GM21529 (cell line): ENCODE data around the gene RBBP8.
"Not testable (repeated sequence)": the region's sequence is repeated elsewhere in the genome, so short reads cannot be mapped to it uniquely, and the experiment has no call there.

Source experiments
- ATAC-seq: cut with Tn5 transposase; IDR thresholded peaks from one replicate; pipeline ENCODE4 v1.9.1; 2021; ENCODE audit not compliant: unreplicated experiment

The RBBP8 gene

DNA sequence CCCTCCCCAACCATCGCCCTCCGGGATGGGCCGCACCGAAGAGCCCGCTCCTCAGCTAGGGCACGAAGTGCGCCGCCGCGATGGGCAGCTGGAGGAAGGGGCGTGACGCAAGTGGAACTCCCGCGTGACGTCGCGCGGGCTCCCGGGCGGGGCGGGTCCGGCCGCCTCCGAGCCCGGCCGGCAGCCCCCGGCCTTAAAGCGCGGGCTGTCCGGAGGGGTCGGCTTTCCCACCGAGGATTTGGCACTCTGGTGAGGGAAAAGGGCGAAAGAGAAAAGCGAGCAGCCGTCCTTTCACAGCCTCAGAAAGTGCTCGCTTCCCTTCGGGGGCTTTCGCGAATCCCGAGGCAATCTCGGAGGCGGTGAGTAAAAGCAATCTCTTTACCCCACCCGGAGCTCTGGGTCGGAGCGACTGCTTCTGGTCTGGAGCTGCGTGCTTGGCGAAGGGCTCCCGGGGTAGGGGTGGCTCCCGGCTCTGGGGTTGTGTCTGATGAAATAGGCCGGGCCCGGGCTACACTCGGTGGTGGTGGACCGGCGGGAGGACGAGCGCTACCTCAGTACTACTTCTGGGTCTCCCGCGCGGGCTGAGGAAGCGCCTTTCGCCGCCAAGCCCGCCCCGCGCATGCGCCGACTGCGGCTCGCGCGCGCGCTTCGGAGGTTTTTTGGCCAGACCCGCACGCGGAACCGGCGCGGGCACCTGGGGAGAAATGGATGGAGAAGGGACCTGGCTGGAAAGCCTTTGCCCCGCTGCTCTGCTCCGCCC lies at the start of gene RBBP8:
Gene RBBP8 (plus strand): TSS at position 123 of the 760 bp plus-strand sequence. CDS start 3,524 bp downstream, outside the sequence.
- peak; percentile 78 for ATAC-seq

DNA sequence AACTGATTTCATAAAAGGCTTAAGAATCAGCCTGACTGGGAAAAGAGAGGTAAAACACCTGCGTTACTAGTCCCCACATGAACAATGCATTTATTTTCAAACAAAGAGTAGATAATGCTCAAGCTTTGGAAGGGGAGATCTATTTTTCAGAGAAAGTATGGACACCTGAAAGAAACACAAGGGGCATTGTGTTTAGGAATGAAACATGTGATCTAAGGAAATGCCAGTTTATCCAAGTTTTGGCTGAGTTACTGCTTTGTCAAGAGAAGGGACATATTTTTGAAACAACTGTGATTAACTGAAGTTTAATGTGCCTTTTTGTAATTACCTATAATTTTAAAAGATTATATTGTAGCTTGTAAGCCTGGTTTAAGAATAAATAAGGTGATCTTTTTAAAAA lies 49.3 kb upstream of the RBBP8 start:
- ATAC-seq: no peak

DNA sequence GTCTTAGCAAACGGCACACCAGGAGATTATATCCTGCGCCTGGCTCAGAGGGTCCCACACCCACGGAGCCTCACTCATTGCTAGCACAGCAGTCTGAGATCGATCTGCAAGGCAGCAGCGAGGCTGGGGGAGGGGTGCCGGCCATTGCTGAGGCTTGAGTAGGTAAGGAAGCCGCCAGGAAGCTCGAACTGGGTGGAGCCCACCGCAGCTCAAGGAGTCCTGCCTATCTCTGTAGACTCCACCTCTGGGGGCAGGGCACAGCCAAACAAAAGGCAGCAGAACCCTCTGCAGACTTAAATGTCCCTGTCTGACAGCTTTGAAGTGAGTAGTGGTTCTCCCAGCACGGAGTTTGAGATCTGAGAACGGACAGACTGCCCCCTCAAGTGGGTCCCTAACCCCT lies 47.4 kb upstream of the RBBP8 start:
- ATAC-seq: not testable (repeated sequence)

DNA sequence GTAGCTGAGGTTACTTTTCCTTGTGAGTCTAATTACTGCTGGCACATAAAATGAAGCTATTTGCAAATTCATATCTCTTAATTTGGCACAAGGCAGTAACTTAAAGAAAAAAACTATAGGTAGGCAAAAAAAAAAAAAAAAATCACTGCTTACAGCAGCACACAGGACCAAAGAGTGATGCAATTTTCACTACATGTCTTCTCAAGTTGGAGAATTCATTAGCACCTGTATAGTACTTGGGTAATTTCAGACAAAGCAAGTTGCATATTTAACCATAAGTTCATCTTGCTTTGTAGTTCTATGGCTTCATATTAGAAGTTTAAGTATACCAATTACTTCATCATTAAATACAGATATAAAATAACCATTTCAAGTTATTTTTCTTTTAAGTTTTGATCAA lies 33.7 kb upstream of the RBBP8 start:
- no peak for ATAC-seq

DNA sequence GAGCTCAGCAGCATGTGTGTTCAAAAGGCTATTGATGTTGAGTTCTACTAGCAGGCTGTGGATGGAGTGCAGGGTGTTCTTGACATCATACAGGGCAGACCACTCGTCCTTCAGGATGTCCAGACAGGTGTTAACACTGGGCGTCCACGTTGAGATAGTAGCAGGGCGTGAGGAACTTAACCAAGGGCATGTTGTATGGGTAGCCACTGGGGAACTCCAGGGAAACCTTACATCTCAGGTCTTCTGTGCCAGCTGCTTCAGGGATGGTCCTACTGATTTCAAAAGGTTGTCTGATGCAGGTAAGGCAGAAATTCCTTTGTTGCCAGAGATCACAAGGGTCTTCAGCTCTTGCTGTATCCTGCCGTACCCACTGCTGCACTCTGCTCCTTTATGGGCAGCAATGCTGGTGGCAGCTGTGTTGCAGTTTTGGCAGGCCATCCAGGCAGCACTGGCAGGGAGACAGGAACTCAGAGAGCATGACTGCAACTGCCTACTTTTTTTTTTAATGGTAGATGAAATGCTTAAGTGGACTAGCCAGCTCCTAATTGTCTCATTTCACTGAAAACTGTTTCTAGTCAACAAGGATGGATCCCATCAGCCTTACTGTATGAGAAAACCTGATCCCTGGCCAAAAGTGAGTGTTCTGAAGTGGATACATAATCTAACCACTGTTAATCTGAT lies 32.4 kb upstream of the RBBP8 start:
- ATAC-seq: no peak

DNA sequence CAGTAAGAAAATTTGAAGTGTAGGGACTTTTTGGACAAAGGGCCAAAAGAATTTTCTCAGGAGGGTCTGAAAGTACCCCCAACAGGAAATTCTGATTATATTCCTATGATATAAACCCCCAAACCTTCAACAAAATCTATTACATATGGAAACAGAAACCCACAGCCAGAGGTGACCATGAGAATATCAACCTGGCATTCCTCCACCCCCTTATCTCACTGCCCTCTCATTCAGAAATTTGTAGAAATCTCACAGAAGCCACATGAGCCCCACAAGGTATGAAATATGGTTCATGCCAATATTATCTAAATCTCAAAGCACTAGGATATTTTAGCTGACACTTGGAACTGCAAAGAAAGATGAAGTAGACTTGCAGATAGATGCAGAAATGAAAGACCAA lies 31.0 kb upstream of the RBBP8 start:
- ATAC-seq: no peak

DNA sequence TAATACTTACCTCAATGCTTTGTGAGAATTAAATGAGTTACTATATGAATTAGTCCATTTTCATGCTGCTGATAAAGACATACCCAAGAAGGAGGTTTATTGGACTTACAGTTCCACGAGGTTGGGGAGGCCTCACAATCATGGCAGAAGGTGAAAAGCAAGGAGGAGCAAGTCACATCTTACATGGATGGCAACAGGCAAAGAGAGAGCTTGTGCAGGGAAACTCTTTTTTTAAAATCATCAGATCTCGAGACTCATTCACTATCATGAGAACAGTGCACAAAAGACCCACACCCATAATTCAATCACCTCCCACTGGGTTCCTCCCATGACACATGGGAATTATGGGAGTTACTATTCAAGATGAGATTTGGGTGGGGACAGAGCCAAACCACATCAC lies 29.9 kb upstream of the RBBP8 start:
- ATAC-seq: not testable (repeated sequence)

DNA sequence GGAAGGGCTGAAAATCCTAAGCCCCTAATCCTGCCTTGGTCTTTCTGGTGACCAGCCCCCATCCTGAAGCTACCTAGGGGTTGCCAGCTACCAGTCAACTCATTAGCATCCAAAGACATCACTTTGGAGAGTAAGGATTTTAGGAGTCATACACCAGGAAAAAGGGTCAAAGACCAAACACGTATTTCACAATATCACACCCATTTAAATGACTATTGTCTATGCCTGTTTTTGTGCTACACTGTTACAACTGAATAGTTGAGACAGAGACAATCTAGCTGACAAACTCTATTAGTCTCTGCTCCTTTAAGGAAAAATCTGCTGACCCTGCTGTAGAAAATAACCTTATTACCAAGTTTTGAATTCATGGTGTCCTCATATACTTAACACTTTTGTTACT lies 21.0 kb upstream of the RBBP8 start:
- ATAC-seq: no peak

DNA sequence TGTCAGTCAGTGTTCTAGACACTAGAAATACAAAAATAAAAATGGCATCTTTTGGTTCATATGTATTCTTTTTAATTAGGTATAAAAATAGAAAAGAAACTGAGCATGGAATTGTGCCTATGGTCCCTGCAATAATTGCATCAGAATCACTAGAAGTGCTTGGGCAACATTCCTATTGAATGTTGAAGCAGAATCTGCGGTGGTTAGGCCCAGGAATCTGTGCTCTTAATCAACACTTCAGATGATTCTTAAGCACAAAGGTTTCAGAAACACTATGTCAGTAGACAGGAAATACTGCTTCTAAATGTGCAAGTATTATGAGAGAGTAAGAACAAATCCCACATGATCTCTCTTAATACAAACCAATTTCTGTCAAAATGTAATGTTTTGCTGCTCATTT lies 20.3 kb upstream of the RBBP8 start:
- no peak for ATAC-seq

DNA sequence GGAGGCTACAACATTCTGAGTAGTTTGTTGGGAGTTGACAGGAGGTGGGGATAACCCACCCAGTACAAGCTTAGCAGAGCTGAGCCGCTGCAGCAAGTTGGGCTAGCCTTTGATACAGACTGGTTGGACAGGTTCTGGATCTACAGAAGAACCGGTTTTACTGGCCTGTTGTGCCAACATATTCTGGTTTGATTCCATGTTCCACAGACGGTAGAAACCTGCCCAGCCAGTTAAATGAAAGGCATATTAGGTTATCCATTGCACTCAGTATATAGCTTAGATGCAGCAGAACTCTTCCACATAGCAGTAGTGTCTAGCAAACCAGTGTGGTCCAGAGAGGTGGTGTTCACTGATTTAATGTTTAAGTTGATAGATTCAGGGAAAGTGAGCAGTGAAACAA lies 19.3 kb upstream of the RBBP8 start:
- ATAC-seq: no peak

DNA sequence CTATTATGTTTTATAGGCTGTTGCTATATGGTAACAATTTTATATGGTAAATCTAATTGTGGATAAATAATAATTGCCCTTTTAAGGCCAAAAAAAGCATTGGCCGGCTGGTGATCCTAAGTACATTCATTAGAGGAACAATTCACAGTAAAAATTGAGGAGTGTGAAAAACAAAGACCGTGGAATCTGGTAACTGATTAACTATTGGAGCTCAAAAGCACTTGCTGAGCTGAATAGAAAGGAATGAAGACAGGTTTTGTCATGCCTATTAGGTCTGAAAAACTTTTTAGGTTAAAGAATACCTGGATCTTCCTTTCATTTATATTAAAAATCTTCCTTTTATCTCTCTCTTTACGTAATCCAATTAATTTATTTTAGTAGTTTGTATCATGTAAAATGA lies 18.5 kb upstream of the RBBP8 start:
- ATAC-seq: no peak

DNA sequence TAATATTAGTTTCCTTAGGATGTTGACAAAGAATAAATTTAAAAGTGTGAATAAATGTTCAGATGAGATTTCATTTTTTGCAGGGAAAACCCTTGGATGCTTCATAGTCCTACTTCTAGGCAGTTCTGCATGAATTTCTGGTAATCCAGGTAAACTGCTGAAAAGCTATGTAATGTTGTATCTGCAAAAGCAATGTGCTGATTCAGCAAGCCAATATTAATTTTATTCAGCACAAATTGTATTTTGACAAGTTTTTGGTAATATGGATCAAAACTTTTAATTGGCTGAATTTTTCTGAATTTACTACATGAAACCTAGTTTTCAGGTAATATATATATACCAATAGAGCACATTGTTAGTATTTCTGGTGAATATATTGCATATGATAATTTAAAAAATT lies 17.8 kb upstream of the RBBP8 start:
- ATAC-seq: no peak

DNA sequence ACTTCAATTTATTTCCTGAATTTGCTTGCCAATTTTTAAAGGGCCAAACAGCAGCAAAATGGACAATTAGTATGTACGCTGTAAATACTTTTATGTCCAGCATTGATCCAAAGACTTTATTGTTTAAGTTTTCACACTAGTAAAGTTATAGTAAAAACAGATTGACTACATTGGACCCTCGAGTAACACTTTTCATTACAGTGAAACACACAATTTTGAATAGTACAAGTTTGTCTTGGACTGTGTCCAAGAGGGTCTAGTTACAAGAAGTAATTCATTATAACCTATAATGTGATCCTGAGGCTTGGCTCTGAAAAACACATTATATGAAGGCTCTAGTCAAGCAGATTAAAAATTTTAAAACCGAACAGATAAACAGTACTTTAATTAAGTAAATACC lies 11.4 kb upstream of the RBBP8 start:
- ATAC-seq: no peak

DNA sequence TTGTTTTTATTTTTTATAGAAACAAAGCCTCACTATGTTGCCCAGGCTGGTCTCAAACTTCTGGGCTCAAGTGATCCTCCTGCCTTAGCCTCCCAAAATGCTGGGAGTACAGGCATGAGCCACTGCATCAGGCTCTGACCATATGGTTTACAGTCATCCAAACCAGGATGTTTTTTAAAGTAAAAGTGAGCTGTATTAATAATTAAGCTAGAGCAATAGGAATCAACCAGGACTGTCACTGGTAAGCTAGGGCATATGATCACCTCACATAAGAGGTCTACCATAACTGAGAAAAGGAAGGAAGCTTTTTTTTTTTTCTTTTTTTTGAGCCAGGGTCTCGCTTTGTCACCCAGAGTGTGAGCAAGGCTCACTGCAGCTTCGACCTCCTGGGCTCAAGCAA lies 8.5 kb upstream of the RBBP8 start:
- ATAC-seq: no peak

DNA sequence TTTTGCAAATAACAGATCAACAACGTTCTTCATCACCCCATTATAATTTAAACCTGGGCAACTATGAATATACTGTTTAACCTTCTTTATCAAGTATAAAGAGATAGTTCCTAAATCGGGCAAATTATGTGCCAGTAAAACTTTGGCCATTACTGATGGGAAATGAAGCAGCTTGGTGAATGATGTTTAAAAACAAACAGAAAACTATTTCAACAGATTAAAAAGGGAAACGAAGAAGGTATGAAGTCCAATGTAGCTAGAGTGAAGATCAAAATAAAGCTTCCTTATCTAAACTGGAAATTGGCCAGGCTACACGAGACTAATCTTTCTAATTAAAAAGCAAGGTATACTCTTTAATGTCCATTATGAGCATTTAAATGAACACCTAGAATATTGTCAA lies 6.7 kb upstream of the RBBP8 start:
- no peak for ATAC-seq

DNA sequence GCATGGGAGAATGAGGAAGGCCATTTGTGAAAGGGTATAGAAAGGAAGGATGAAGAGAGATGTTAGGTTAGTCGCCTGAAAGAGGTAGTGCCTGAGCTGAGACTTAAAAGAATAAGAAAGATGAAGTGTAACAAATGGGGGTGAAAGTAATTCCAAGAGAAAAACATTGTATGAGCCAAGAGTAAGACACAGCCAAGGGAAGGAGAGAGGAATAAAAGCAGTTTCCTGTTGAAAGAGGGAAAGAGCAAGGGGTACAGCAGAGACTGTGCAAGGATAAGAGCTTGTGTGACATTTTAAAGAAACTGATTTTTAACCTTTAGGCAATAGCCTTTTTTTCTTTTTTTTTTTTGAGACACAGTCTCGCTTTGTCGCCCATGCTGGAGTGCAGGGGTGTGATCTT lies 4.8 kb upstream of the RBBP8 start:
- no peak for ATAC-seq

DNA sequence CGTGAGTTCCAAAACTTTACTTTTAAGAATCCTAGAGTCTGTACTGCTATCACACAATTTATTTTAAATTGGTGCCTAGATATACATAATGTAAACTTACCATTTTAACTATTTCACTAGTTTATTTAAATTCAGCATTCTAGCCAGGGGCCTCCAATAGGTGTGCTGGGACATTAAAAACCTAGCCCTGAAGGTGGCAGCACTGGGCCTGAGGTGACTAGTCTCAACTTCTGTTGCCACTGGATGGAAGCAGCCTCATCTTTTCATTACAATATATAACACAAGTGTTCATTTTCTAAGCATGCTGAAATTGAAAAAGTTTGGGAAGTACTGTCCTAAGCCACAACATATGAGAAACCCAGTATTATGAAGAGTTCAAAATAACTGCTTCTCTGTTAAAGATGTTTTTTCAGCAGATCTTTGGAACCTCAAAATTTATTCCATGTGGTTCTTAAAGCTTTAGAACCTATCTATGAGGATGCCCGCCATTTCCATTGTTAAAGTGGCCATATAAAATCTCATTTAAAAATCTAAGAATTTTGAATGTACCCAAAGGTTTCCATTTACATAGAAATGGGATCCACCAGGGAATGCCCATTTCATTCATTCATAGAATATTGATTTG lies 2.9 kb upstream of the RBBP8 start:
- no peak for ATAC-seq

DNA sequence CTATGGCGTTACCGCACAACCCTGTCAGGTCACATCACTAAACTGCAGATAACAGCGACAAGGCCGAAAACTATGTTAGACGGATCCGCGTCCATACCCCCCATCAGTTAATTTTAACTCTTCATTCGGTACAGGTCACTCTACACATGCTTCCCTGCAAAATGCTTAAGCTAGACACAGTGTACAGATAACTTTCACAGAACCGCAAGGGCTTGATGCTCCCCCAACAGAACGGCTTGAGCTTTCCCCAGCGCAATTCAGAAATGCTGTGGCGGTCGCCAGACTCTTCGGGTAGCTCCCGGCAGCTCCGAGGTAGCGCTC lies 283 bp upstream of the RBBP8 start:
- peak; percentile 26 for ATAC-seq

DNA sequence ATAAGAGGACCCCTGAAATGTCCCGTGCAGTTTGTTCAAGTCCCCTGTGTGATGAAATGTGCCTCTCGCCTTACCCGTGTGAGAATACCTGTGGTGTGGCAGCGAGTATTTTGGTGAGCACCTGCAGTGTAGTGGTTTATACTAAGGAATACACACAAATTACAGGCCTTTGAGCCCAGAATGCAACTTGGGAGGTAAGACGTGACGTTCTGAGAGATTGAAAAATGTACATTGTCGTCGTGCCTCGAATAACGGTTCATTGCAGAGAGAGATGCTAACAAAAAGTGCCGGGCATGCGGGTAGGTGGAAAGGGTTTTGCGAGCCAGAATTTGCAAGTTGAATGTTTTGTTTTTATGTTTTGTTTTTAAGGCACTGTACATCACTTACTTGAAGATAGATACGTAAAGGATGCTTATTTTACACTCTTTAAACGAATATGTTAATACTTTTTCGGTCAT lies 867 bp downstream of the RBBP8 start:
- peak; percentile 8 for ATAC-seq

DNA sequence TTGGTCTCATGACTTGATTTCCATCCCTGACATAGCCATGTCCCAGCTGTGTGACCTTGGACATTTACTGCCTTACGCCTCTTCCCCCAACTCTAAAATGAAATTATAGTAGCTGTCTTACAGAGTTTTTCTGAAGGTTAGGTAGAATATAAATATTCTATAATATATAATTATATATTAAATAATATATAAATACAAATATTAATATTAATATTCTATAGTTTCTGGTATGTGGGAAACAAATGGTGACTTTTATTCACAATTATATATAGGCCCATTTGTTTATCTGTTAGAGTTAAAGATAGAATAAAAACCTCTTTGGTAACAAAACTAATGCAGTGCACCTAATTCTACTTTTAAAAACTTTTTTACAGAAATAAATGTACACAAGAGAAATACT lies 1.7 kb downstream of the RBBP8 start:
- ATAC-seq: no peak

DNA sequence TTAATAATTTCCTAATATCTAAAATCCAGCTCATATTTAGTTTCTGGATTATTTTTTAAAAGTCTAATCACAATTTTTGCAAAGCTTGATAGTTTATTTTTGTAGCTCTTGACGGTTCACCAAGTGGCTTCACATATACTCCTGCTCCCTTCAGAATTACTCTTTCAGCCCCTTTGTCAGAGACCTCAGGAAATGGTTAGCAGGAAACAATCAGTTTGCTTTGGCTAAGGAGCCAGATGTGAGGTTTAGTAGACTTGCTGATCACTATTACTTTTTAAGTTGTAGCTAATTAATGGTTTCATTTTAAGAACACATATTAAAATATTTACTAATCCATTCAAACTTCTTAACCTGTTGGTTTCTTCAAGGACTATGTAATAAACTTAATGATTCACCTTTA lies 2.3 kb downstream of the RBBP8 start:
- ATAC-seq: no peak

DNA sequence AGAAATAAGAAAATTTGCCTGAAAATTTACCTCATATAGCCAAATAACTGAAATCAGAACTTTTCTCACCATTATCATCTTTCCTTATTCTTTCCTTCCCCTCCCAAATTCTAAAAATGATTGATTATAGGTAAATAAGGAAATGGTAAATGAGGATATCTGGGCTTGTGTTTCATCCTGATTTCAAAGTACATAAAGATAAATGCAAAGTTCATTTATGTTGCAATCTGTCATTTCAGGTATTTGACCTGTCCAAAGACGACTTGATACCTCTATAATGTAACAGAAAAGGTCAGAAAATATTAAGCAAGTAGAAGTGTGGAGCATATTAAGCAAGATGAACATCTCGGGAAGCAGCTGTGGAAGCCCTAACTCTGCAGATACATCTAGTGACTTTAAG lies 3.4 kb downstream of the RBBP8 start:
- ATAC-seq: no peak
